H1 (cell line): ENCODE data around the gene KRT24. TPM values are rescaled to one million over a fixed set of nuclear protein-coding genes. Genes with fewer than 3 reads are reported as not detected.

Source experiments
- CBX5 ChIP-seq: fragments of 300-800, 300-1000 bp; sonication (generic); IDR thresholded peaks from 2 replicates; pipeline ENCODE4 v1.7.1; 2016; ENCODE audit warnings: antibody characterized with exemption, low read length, low read depth
- CTBP2 ChIP-seq: IDR thresholded peaks from 2 replicates; pipeline ENCODE4 v1.7.0; 2011; ENCODE audit warnings: borderline replicate concordance, mild to moderate bottlenecking, moderate library complexity, mixed read lengths, low read length; ENCODE audit not compliant: insufficient read depth, insufficient read length
- EP300 ChIP-seq, 2 experiments: IDR thresholded peaks; 1 replicate in 1 of 2; 2 replicates in 1 of 2; pipeline ENCODE4 v1.6.1; 2011 to 2012; ENCODE audit warnings: low read depth in 2 of 2, low read length in 2 of 2, mild to moderate bottlenecking in 2 of 2, borderline replicate concordance in 1 of 2, inconsistent platforms in 1 of 2, moderate library complexity in 1 of 2
- GTF2F1 ChIP-seq: IDR thresholded peaks from 2 replicates; pipeline ENCODE4 v1.6.1; 2012; ENCODE audit warnings: low read depth, low read length, improper control_type of control experiment, borderline replicate concordance
- polyA plus RNA-seq, 7 experiments: library from polyadenylated mRNA; depleted of rRNA in 3 of 7; stranded (reverse) in 5 of 7; unstranded in 2 of 7; fragments of >200 nt in 5 of 7; fragments of 200-250 nt in 2 of 7; gene quantifications; 1 replicate in 5 of 7; 2 replicates in 1 of 7; 4 replicates in 1 of 7; pipeline versions ENCODE4 v1.2.1 to v1.2.3, GENCODE V29; 2011 to 2013; ENCODE audit warnings: missing spikeins in 2 of 7, mixed read lengths in 2 of 7
- total RNA-seq: library from RNA; stranded (reverse); fragmentation: NEBNext Ultra II Directional; extraction: Animal tissue kit (Norgen Biotek cat#: 25700); gene quantifications from 2 replicates; pipeline ENCODE4 v1.2.1, GENCODE V29; 2021
- TF ChIP-seq, protein P1 (sequence below), 3 experiments: IDR thresholded peaks; 1 replicate in 2 of 3; 2 replicates in 1 of 3; pipeline versions ENCODE4 v1.5.1 to v1.6.1; 2011; ENCODE audit warnings: low read length in 3 of 3, mild to moderate bottlenecking in 3 of 3, inconsistent platforms in 2 of 3, low read depth in 1 of 3, moderate library complexity in 1 of 3; ENCODE audit not compliant: insufficient read depth in 1 of 3; ENCODE audit errors: control extremely low read depth in 1 of 3

The KRT24 gene
- total and polyA plus RNA-seq, 2 of the 8 experiments (the other 6 are each of a cell fraction or from before 2014, with no cell fraction given), result not detected

- TF ChIP-seq, protein P1, sequence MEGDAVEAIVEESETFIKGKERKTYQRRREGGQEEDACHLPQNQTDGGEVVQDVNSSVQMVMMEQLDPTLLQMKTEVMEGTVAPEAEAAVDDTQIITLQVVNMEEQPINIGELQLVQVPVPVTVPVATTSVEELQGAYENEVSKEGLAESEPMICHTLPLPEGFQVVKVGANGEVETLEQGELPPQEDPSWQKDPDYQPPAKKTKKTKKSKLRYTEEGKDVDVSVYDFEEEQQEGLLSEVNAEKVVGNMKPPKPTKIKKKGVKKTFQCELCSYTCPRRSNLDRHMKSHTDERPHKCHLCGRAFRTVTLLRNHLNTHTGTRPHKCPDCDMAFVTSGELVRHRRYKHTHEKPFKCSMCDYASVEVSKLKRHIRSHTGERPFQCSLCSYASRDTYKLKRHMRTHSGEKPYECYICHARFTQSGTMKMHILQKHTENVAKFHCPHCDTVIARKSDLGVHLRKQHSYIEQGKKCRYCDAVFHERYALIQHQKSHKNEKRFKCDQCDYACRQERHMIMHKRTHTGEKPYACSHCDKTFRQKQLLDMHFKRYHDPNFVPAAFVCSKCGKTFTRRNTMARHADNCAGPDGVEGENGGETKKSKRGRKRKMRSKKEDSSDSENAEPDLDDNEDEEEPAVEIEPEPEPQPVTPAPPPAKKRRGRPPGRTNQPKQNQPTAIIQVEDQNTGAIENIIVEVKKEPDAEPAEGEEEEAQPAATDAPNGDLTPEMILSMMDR (IDR thresholded peaks at IDR 0.05; ENCODE audit: control extremely low read depth in 1 of 3, insufficient read depth in 1 of 3, low read depth in 1 of 3, low read length in 3 of 3), result no peak
- no peak for TF ChIP-seq CBX5
- no peak for TF ChIP-seq EP300 (IDR thresholded peaks at IDR 0.05; ENCODE audit: borderline replicate concordance in 1 of 2, low read depth in 2 of 2, low read length in 2 of 2)
- no peak for TF ChIP-seq CTBP2
- no peak for TF ChIP-seq GTF2F1
Measured at GRCh38 chr17:40651939-40652338, 51.6 kb downstream of the KRT24 start (continued).
